Mesenchymal stem cell (in vitro differentiated cells and primary cell): ENCODE results near the gene NOL4L.
A peak's percentile ranks its signal among the peaks of the same experiment; 100 is the strongest.

Experiments used
- DNase-seq: peaks from one replicate; pipeline ENCODE4 v3.0.0-alpha.2; 2013
- H2AFZ ChIP-seq: one replicate; pipeline ENCODE4 v1.6.1; 2013; ENCODE audit warnings: low read depth, mild to moderate bottlenecking, control low read depth, inconsistent platforms, low read length, moderate library complexity
- H2AK5ac ChIP-seq: 2 replicates; pipeline ENCODE4 v1.6.1; 2013; ENCODE audit warnings: low read length, moderate library complexity, mild to moderate bottlenecking, inconsistent platforms; ENCODE audit not compliant: severe bottlenecking
- H2BK120ac ChIP-seq: one replicate; pipeline ENCODE4 v1.6.1; 2013; ENCODE audit warnings: low read depth, mild to moderate bottlenecking, inconsistent platforms, low read length, moderate library complexity
- H2BK12ac ChIP-seq, 2 experiments: one replicate each; pipeline ENCODE4 v1.6.1; 2013; ENCODE audit warnings: inconsistent platforms in 2 of 2, low read length in 2 of 2, mild to moderate bottlenecking in 2 of 2, moderate library complexity in 2 of 2, control low read depth in 1 of 2
- H2BK15ac ChIP-seq: one replicate; pipeline ENCODE4 v1.6.1; 2013; ENCODE audit warnings: mild to moderate bottlenecking, low read depth, inconsistent platforms; ENCODE audit not compliant: poor library complexity, severe bottlenecking
- H2BK5ac ChIP-seq: 2 replicates; pipeline ENCODE4 v1.6.1; 2013; ENCODE audit warnings: low read depth, mild to moderate bottlenecking, low read length, control low read depth, inconsistent platforms; ENCODE audit not compliant: poor library complexity, severe bottlenecking
- H3K14ac ChIP-seq, 2 experiments: one replicate each; pipeline ENCODE4 v1.6.1; 2013; ENCODE audit warnings: inconsistent platforms in 2 of 2, low read length in 2 of 2, control low read depth in 1 of 2, mild to moderate bottlenecking in 1 of 2, moderate library complexity in 1 of 2
- H3K18ac ChIP-seq, 2 experiments: one replicate each; pipeline ENCODE4 v1.6.1; 2013; ENCODE audit warnings: inconsistent platforms in 2 of 2, low read length in 2 of 2, control low read depth in 1 of 2, low read depth in 1 of 2, mild to moderate bottlenecking in 1 of 2
- H3K23ac ChIP-seq, 2 experiments: one replicate each; pipeline ENCODE4 v1.6.1; 2013; ENCODE audit warnings: inconsistent platforms in 2 of 2, low read length in 2 of 2, mild to moderate bottlenecking in 2 of 2, moderate library complexity in 2 of 2, control low read depth in 1 of 2
- H3K27ac ChIP-seq: 2 replicates; pipeline ENCODE4 v1.5.1; 2013; ENCODE audit warnings: mild to moderate bottlenecking, moderate library complexity, low read length, control low read depth, inconsistent platforms; ENCODE audit not compliant: poor library complexity, severe bottlenecking
- H3K27me3 ChIP-seq, 2 experiments: 2 replicates each; pipeline versions ENCODE4 v1.6.1 to v1.7.0; 2013; ENCODE audit warnings: low read length in 2 of 2, mild to moderate bottlenecking in 2 of 2, moderate library complexity in 2 of 2, control low read depth in 1 of 2, inconsistent platforms in 1 of 2; ENCODE audit not compliant: control insufficient read depth in 1 of 2, insufficient read depth in 1 of 2
- H3K36me3 ChIP-seq, 2 experiments: 2 replicates each; pipeline versions ENCODE4 v1.6.1 to v1.7.0; 2013; ENCODE audit warnings: low read length in 2 of 2, control low read depth in 1 of 2, inconsistent platforms in 1 of 2, low read depth in 1 of 2, mild to moderate bottlenecking in 1 of 2; ENCODE audit not compliant: insufficient read depth in 2 of 2, control insufficient read depth in 1 of 2
- H3K4ac ChIP-seq, 2 experiments: one replicate each; pipeline ENCODE4 v1.6.1; 2013; ENCODE audit warnings: inconsistent platforms in 2 of 2, low read length in 2 of 2, mild to moderate bottlenecking in 2 of 2, moderate library complexity in 2 of 2, control low read depth in 1 of 2, low read depth in 1 of 2
- H3K4me1 ChIP-seq: 2 replicates; pipeline ENCODE4 v1.6.1; 2013; ENCODE audit warnings: low read depth, low read length, control low read depth; ENCODE audit not compliant: control insufficient read depth, insufficient read depth
- H3K4me2 ChIP-seq: 2 replicates; pipeline ENCODE4 v1.6.1; 2013; ENCODE audit warnings: low read length, mild to moderate bottlenecking, inconsistent platforms; ENCODE audit not compliant: poor library complexity, severe bottlenecking
- H3K4me3 ChIP-seq, 2 experiments: 2 replicates each; pipeline versions ENCODE4 v1.5.1 to v1.7.0; 2013; ENCODE audit warnings: low read length in 2 of 2, mild to moderate bottlenecking in 2 of 2, control low read depth in 1 of 2, low read depth in 1 of 2; ENCODE audit not compliant: insufficient read depth in 1 of 2
- H3K79me1 ChIP-seq: replicated peaks from 2 replicates; pipeline ENCODE4 v1.6.1; 2013; ENCODE audit warnings: mild to moderate bottlenecking, control low read depth, low read length, inconsistent platforms; ENCODE audit not compliant: poor library complexity, severe bottlenecking
- H3K9ac ChIP-seq: 2 replicates; pipeline ENCODE4 v1.7.0; 2013; ENCODE audit warnings: mild to moderate bottlenecking, low read length, moderate library complexity
- H3K9me3 ChIP-seq: 2 replicates; pipeline ENCODE4 v1.7.0; 2013; ENCODE audit warnings: mild to moderate bottlenecking, low read length; ENCODE audit not compliant: control insufficient read depth
- H4K8ac ChIP-seq: one replicate; pipeline ENCODE4 v1.6.1; 2013; ENCODE audit warnings: inconsistent platforms, mild to moderate bottlenecking, low read length, moderate library complexity
- H4K91ac ChIP-seq: one replicate; pipeline ENCODE4 v1.6.1; 2013; ENCODE audit warnings: mild to moderate bottlenecking, low read length, inconsistent platforms
- WGBS: methylation state at CpG from one replicate; pipeline ENCODE4 v1.1.7; 2013; ENCODE audit warnings: mixed read lengths; 5-methylcytosine and 5-hydroxymethylcytosine counted together

NOL4L gene

GRCh38 chr20:32631933-32632460 lies 46.9 kb upstream of the NOL4L start:
- peaks cover 11 to 43% of the 10 kb centered on the region in 2 experiments for H3K27me3 ChIP-seq
- no peak overlapping the region for H3K27ac ChIP-seq
- no peak overlapping the region for H2AFZ ChIP-seq
- no peak overlapping the region for H3K23ac ChIP-seq
- H4K8ac ChIP-seq: no peak overlapping the region
- H2BK5ac ChIP-seq: no peak overlapping the region
- no peak overlapping the region for H3K4me2 ChIP-seq
- H2BK120ac ChIP-seq: no peak overlapping the region
- no peak overlapping the region for H4K91ac ChIP-seq
- no peak for DNase-seq
- no peak overlapping the region for H2BK12ac ChIP-seq
- no peak overlapping the region for H3K4ac ChIP-seq
- H2BK15ac ChIP-seq: no peak overlapping the region
- 71% methylated on average over 9 of the region's 9 CpGs for WGBS
- H3K36me3 ChIP-seq: no peaks in the 10 kb centered on the region
- no peaks in the 10 kb centered on the region for H3K9me3 ChIP-seq
- no peak overlapping the region for H3K9ac ChIP-seq
- no peak overlapping the region for H2AK5ac ChIP-seq
- H3K4me3 ChIP-seq: no peak overlapping the region
- no peak overlapping the region for H3K14ac ChIP-seq
- H3K18ac ChIP-seq: peak overlapping the region in 1 of 2 experiments; percentile 16
- no peaks in the 10 kb centered on the region for H3K79me1 ChIP-seq
- peaks cover 27% of the 10 kb centered on the region for H3K4me1 ChIP-seq

GRCh38 chr20:32629813-32630212 lies 44.7 kb upstream of the NOL4L start:
- H4K91ac ChIP-seq: no peak overlapping the region
- H3K27ac ChIP-seq: no peak overlapping the region
- no peaks in the 10 kb centered on the region for H3K36me3 ChIP-seq
- H3K4me2 ChIP-seq: no peak overlapping the region
- H2AFZ ChIP-seq: no peak overlapping the region
- H3K18ac ChIP-seq: no peak overlapping the region
- peaks cover 26% of the 10 kb centered on the region for H3K4me1 ChIP-seq
- no peak overlapping the region for H2AK5ac ChIP-seq
- no peak overlapping the region for H3K9ac ChIP-seq
- H3K14ac ChIP-seq: no peak overlapping the region
- no peaks in the 10 kb centered on the region for H3K9me3 ChIP-seq
- no peak overlapping the region for H2BK12ac ChIP-seq
- H2BK120ac ChIP-seq: no peak overlapping the region
- H3K23ac ChIP-seq: no peak overlapping the region
- H3K4ac ChIP-seq: no peak overlapping the region
- H3K27me3 ChIP-seq: peaks cover 14 to 65% of the 10 kb centered on the region in 2 experiments
- H3K79me1 ChIP-seq: no peaks in the 10 kb centered on the region
- no peak overlapping the region for H2BK5ac ChIP-seq
- no peak overlapping the region for H4K8ac ChIP-seq
- no peak overlapping the region for H2BK15ac ChIP-seq
- no peak overlapping the region for H3K4me3 ChIP-seq
- 98% methylated on average over 12 of the region's 13 CpGs for WGBS
- no peak for DNase-seq

- H3K18ac ChIP-seq: no peak overlapping the region
- H2AFZ ChIP-seq: no peak overlapping the region
- H3K23ac ChIP-seq: no peak overlapping the region
- no peak overlapping the region for H2BK5ac ChIP-seq
- no peak overlapping the region for H2BK120ac ChIP-seq
- H4K91ac ChIP-seq: no peak overlapping the region
- no peak overlapping the region for H3K27ac ChIP-seq
- no peak overlapping the region for H3K4ac ChIP-seq
- H3K4me3 ChIP-seq: no peak overlapping the region
- no peaks in the 10 kb centered on the region for H3K36me3 ChIP-seq
- peaks cover 14 to 68% of the 10 kb centered on the region in 2 experiments for H3K27me3 ChIP-seq
- H3K79me1 ChIP-seq: no peaks in the 10 kb centered on the region
- no peak for DNase-seq
- peak overlapping the region in 1 of 2 experiments; percentile 24 for H2BK12ac ChIP-seq
- no peak overlapping the region for H2AK5ac ChIP-seq
- no peak overlapping the region for H3K9ac ChIP-seq
- 77% methylated on average over 7 of the region's 7 CpGs for whole genome bisulfite sequencing
- no peak overlapping the region for H3K14ac ChIP-seq
- no peak overlapping the region for H4K8ac ChIP-seq
- H3K4me2 ChIP-seq: no peak overlapping the region
- H2BK15ac ChIP-seq: peak overlapping the region; percentile 92
- peaks cover 26% of the 10 kb centered on the region for H3K4me1 ChIP-seq
- no peaks in the 10 kb centered on the region for H3K9me3 ChIP-seq
Observed at GRCh38 chr20:32628960-32629530, 43.9 kb upstream of the NOL4L start.

GRCh38 chr20:32626859-32627636 lies 41.9 kb upstream of the NOL4L start:
- Histone ChIP-seq H3K4me1 (peaks cover 26% of the 10 kb centered on the region), H3K23ac (peak overlapping the region in 1 of 2 experiments; percentile 15), H3K36me3 (no peaks in the 10 kb centered on the region), H3K27ac (no peak overlapping the region), H3K4me3 (no peak overlapping the region), H3K9me3 (no peaks in the 10 kb centered on the region), H3K14ac (peak overlapping the region in 1 of 2 experiments; percentile 64), H2AK5ac (no peak overlapping the region), H2BK5ac (no peak overlapping the region), H3K4me2 (peak overlapping the region; percentile 57), H4K91ac (peak overlapping the region; percentile 91), H2BK120ac (peak overlapping the region; percentile 29), H3K27me3 (peaks cover 4 to 67% of the 10 kb centered on the region in 2 experiments), H3K18ac (peak overlapping the region; percentile 52 to 58), H3K4ac (peak overlapping the region; percentile 30 to 84), H2BK15ac (peak overlapping the region; percentile 73), H3K79me1 (no peaks in the 10 kb centered on the region), H2AFZ (peak overlapping the region; percentile 64), H2BK12ac (peak overlapping the region; percentile 28 to 61), H3K9ac (no peak overlapping the region), H4K8ac (peak overlapping the region; percentile 97)
- 83% methylated on average over 22 of the region's 26 CpGs for WGBS
- DNase-seq: no peak
